ENCODE results near the gene RPS3.

- TF ChIP-seq CTCF (IDR thresholded peaks at IDR 0.05) = no peak
- TF ChIP-seq EZH2 (IDR thresholded peaks at IDR 0.05; ENCODE audit: borderline replicate concordance, insufficient read depth, low read depth, low read length, poor library complexity, severe bottlenecking) = no peak
Observed at GRCh38 chr11:75352588-75353206, 46.6 kb upstream of the RPS3 start.
